GM08714 (cell line): ENCODE measurements around the gene CNPY4.
A peak's percentile ranks its signal among the peaks of the same experiment; 100 is the strongest.
"Not testable (repeated sequence)": the region's sequence is repeated elsewhere in the genome, so short reads cannot be mapped to it uniquely, and the experiment has no call there.

Source experiments
- H3K4me3 ChIP-seq: fragments of 200-500 bp; sonication (Bioruptor generic); 2 replicates; pipeline ENCODE4 v1.5.1; 2014; ENCODE audit warnings: mild to moderate bottlenecking, low read length, inconsistent platforms
- ZNF274 ChIP-seq: IDR thresholded peaks from 2 replicates; pipeline ENCODE4 v1.6.1; 2012; ENCODE audit warnings: mild to moderate bottlenecking, low read depth, low read length

CNPY4 gene

GRCh38 chr7:100122067-100122466, 2.6 kb downstream of the CNPY4 start:
- H3K4me3 ChIP-seq: no peak overlapping the region
- no peak for TF ChIP-seq ZNF274

DNA sequence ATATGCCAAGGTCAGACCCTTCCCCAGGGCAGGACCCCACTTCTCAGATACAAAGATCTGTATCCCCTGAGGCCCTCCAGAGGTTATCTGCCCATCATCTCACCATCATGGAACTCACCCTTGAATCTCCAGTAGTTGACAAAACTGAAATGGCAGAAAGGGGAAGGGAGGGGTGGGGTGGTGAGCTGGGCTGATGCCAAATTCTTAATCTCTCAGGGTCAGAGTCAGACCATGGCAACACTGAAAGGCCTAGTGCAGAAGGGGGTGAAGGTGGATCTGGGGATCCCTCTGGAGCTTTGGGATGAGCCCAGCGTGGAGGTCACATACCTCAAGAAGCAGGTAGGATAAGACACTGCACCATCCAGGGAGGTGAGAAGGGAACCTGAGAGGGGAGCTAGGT, 3.1 kb downstream of the CNPY4 start:
- TF ChIP-seq ZNF274: no peak
- no peak overlapping the region for H3K4me3 ChIP-seq

DNA sequence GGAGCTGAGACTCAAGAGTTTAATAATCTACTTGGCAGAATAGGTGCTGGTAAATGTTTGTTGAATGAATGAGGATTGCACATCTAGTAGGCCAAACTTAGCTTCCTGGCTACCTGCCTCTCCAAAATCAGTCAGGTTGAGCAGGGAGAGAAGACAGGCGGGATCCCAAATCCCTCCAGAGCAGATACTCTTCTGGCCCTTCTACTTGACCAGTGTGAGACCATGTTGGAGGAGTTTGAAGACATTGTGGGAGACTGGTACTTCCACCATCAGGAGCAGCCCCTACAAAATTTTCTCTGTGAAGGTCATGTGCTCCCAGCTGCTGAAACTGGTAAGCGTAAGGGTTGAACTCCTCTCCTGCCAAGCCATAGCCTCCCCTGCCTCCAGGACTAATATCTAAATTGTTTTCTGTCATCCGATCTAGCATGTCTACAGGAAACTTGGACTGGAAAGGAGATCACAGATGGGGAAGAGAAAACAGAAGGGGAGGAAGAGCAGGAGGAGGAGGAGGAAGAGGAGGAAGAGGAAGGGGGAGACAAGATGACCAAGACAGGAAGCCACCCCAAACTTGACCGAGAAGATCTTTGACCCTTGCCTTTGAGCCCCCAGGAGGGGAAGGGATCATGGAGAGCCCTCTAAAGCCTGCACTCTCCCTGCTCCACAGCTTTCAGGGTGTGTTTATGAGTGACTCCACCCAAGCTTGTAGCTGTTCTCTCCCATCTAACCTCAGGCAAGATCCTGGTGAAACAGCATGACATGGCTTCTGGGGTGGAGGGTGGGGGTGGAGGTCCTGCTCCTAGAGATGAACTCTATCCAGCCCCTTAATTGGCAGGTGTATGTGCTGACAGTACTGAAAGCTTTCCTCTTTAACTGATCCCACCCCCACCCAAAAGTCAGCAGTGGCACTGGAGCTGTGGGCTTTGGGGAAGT, 5.1 kb downstream of the CNPY4 start:
- no peak for TF ChIP-seq ZNF274
- H3K4me3 ChIP-seq: no peak overlapping the region

DNA sequence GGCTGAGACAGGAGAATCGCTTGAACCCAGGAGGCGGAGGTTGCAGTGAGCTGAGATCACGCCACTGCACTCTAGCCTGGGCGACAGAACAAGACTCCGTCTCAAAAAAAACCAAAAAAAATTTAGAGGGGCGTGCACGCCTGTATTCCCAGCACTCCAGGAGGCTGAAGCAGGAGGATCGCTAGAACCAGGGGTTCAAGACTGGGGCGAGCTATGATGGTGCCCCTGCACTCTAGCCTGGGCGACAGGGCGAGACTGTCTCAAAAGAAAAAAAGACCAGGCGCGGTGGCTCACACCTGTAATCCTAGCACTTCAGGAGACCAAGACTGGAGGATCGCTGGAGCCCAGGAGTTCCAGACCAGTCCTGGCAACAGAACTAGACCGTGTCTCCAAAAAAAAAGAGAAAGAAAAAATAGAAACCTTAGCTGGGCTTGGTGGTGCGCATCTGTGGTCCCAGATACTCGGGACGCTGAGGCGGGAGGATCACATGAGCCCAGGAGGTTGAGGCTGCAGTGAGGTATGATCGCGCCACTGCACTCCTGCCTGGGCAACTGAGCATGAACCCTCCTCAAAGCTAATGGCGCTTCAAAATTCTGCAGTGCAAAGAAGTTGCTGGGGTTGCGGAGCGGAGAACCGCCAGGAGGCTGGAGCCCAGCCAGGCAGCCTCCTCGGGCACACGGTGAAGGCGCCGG, 7.0 kb downstream of the CNPY4 start:
- H3K4me3 ChIP-seq: peak overlapping the region; percentile 86
- no peak for TF ChIP-seq ZNF274

- peak within 1 kb of the TSS; percentile 86 for H3K4me3 ChIP-seq
- no peak for TF ChIP-seq ZNF274
Measured at GRCh38 chr7:100126931-100127865, 7.8 kb downstream of the CNPY4 start, which contains the start of gene MBLAC1. TSS of gene MBLAC1 (plus strand) at chr7:100126967. CDS start at chr7:100127396, 429 bp downstream.

- peak overlapping the region; percentile 86; the same call in 1 of the 2 replicates for H3K4me3 ChIP-seq
- no peak for TF ChIP-seq ZNF274
Measured at GRCh38 chr7:100127866-100128636, 8.6 kb downstream of the CNPY4 start.

GRCh38 chr7:100128637-100128963, 9.2 kb downstream of the CNPY4 start:
- no peak for TF ChIP-seq ZNF274
- no peak overlapping the region for H3K4me3 ChIP-seq

- not testable (repeated sequence) for H3K4me3 ChIP-seq
Measured at GRCh38 chr7:100130220-100130607, 10.8 kb downstream of the CNPY4 start.

DNA sequence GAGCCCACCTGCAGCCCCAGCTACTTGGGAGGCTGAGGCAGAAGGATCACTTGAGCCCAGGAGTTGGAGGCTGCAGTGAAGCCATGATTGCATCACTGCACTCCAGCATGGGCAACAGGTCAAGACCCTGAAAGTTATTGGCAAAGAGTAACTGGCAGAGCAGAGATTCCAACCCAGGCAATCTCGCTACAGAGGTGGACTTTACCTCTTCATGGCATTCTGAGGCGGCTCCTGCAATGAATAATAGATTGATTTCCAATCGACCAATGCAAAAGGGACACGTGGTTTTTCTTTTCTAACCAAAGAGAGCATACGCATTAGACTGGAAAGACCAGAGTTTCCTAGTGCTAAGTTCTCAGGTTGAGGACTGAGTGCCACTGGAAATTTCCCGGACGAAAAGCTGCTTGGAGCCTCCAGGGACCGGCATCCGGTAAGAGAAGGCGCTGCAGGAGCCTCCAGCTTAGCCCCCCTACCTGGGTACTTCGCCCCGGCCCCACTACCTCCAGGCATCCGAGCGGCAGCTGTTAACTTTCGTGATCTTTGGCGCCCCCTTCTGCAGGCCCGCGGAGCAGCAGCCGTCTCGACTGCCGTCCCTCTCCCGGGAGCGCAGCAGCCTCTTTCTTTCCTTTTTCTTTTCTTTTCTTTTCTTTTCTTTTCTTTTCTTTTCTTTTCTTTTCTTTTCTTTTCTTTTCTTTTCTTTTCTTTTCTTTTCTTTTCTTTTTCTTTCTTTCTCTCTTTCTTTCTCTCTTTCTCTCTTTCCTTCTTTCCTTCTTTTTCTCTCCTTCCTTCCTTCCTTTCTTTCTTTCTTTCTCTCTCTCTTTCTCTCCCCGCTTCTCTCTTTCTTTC, 11.4 kb downstream of the CNPY4 start:
- no peak overlapping the region for H3K4me3 ChIP-seq

GRCh38 chr7:100132126-100132525, 12.7 kb downstream of the CNPY4 start:
- no peak overlapping the region for H3K4me3 ChIP-seq
- no peak for TF ChIP-seq ZNF274

More for the DNA sequence above, 11.4 kb downstream of the CNPY4 start:
- TF ChIP-seq ZNF274: no peak

DNA sequence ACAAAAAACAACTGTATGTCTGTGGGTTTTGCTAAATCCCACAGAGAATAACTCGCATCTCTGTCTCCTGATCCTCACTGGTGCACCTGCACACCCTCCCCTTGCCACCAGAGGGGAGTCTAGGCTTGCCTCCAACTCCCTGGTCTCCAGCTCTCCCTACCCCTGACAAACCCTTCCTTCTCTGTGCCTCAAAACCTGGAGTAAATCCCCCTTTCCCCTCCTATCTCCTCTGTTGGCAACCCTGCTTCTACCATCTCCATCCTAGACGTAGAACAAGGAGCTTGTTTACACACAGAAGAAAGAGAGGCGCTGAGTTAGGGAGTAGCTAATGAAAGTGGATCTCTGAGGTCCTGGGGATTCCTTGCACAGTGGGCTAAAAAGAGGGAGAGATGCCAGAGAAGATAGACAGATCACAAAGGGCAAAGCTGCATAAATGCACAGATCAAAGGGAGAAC, 13.3 kb downstream of the CNPY4 start:
- no peak for TF ChIP-seq ZNF274
- H3K4me3 ChIP-seq: no peak overlapping the region
